HG02943 (cell line): ENCODE data around the gene FAM227B.

Experiments
- ATAC-seq: cut with Tn5 transposase; IDR thresholded peaks from one replicate; pipeline ENCODE4 v1.9.1; 2021; ENCODE audit warnings: mild to moderate bottlenecking, low read depth, moderate library complexity; ENCODE audit not compliant: unreplicated experiment

Gene FAM227B

DNA sequence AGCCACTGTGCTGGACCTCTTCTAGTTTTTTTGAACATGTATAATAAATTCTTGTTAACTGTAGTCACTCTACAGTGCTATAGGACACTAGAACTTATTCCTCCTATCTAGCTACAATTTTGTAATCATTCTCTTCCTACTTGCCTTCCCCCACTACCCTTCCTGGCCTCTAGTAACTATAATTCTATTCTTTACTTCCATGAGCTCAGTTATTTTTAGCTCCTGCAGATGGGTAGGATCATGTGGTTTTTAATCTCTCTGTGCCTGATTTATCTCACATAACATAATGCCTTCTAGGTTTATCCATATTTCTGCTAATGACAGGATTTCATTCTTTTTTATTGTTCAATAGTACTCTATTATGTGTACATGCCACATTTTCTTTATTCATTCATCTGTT, 310.7 kb downstream of the FAM227B start:
- no peak for ATAC-seq

DNA sequence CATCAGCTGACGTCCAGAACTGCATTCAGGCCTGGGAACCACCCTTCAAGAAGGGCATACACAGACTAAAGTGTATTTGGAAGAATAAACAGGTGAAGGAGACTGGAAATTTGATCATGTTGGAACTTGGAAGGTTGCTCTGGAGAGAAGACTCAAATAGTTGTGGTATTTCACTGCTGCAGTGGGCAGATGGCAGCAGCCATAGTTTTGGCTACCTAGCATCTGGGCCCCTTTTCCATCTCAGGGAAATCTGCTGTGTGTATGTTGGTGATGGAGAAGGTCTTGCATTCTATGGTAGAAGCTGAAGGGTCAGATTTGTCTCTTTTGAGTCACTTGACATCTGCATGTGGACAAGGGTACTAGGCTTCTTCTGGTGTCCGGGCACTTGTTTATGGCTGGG, 311.9 kb downstream of the FAM227B start:
- no peak for ATAC-seq

- ATAC-seq: no peak
These were observed 314.1 kb downstream of the FAM227B start for GRCh38 chr15:49306551-49306950.

DNA sequence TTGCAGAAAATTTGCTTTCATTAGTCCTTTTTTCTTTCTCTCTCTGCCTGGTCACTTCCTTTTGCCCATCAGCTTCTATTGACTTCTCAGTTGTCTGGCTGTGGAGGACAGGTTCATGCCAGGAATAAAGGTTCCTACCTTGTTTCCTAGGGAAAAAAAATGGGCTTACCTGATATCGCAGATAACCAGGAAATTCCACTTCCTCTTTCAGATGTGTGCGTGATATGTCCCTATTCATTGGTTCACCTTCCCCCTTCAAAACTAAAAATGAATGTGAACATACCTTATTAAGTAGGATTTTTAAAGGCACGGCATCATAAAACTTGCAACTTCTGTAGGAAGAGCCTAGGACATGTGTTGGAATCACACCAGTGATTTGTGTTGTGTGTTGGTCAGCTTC, 317.6 kb downstream of the FAM227B start:
- no peak for ATAC-seq

- ATAC-seq: no peak
These were observed 319.1 kb downstream of the FAM227B start for GRCh38 chr15:49301562-49301961.

- ATAC-seq: no peak
These were observed 319.8 kb downstream of the FAM227B start for GRCh38 chr15:49300856-49301255.

DNA sequence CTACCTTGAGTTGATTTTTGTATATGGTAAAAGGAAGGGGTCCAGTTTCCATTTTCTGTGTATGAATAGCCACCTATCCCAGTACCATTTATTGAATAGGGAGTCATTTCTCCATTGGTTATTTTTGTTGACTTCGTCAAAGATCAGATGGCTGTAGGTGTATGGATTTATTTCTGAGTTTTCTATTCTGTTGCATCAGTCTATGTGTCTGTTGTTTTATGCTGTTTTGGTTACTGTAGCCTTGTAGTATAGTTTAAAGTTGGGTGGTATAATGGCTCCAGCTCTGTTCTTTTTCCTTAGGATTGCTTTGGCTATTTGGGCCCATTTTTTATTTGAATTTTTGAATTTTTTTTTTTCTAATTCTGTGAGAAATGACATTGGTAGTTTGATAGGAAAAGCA, 323.0 kb downstream of the FAM227B start:
- no peak for ATAC-seq

- no peak for ATAC-seq
These were observed 324.4 kb downstream of the FAM227B start for GRCh38 chr15:49296258-49296657.

GRCh38 chr15:49293941-49294340, 326.7 kb downstream of the FAM227B start:
- ATAC-seq: no peak

GRCh38 chr15:49290191-49290590, 330.4 kb downstream of the FAM227B start:
- no peak for ATAC-seq

DNA sequence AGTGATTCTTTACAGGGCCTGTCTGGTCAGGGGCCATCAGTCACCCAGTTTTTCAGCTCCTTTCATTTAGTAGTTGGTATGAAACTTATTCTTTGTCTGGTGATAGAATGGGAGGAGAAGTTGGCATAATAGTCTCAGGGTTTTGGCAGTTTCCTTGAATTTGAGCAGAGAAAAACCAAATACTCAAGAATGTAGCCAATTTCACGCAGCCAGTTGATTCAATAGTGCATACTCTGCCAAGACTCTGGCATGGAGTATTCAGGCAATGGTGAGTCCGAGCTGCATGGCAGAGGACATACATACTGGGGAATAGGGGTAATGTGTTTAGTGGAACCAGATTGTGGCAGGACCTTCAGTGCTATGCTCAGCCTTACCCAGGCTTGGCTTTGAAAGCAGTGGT, 332.2 kb downstream of the FAM227B start:
- ATAC-seq: no peak

DNA sequence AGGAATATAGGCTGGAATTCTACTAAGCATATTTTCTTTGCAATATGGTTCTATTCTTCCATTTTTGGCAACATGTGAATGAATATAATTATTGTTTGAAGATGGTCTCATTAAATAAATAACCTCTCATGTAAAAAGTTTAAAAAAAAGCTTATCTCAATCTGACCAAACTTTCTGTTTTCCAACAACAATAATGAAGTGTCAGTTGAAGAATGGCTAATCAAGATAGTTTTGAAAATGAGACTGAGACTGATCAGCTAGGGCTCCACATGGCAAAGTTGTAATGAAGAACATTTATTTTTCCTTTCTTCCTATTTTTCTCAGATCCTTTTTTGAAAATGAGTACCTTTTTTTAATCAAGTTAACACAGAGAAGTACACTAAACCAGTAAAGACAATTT, 333.1 kb downstream of the FAM227B start:
- ATAC-seq: no peak

DNA sequence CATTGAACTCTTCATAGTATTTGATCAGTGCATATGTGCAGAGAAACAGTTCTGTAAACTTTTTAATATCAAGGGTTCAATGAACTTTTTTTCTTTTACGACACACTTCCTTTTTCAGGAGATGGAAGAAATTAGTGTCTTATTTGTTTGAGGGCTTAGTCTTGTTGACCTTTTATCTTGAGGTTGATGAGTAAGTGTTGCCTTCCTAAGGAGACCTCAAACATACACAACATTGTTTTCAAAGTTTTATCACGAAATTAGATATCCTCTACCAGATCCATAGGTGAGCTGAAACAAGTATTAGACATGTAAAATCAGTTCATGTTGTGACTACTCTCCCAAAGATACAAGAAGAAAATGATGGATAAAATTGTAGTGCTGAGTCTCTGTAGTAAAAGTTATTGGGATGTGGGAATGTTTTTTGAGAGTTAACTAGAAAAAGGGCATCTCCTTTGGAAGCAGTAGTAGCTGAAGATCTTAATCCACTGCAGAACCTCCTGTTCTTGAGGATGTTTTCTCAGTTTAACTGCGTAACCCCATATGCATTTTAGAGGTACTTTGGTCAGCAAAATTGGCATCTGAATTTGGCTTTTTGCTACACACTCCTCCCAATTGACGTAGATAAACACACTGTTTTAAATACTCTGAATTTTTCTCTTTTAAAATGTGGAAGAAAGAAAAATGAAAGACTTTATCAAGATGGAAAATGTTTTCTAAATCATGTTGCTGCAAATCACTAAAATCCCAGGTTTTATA, 333.8 kb downstream of the FAM227B start:
- no peak for ATAC-seq

DNA sequence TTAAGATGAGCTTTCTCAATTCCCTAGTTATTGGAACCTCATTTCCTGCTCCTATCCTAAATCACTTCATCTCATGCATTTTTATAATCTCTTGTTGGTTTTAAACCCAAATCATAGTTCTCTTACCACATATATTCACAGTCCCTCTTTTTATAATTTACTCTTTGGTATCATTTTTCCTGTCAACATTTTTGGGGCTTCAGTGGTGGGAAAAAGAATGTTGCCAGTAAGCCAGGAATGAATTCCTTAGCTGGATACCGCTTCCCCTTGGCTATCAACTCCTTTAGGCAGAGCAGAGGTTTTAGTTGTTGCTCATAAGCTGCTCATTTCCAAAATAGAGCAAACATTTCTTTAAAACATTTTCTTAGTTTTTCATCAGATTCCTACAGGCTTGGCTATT, 338.3 kb downstream of the FAM227B start:
- ATAC-seq: no peak

- ATAC-seq: no peak
These were observed 340.8 kb downstream of the FAM227B start for GRCh38 chr15:49279521-49280456.

DNA sequence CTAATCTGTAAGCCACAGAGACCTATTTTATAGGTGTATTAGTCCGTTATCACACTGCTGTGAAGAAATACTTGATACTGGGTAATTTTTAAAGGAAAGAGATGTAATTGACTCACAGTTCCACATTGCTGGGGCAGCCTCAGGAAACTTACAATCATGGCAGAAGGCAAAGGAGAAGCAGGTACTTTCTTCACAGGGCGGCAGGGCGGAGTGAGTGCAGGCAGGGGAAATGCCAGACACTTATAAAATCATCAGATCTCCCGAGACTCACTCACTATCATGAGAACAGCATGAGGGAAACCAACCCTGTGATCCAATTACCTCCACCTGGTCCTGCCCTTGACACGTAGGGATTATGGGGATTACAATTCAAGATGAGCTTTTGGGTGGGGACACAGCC, 341.9 kb downstream of the FAM227B start:
- ATAC-seq: no peak
